Liver (tissue), 9 donors: ENCODE results near the gene ERC1. TPM values are rescaled to one million over a fixed set of nuclear protein-coding genes. Genes with fewer than 3 reads are reported as not detected.

ENCODE experiments used
- DNase-seq: peaks from one replicate; pipeline ENCODE4 v3.0.0-alpha.2; 2017; ENCODE audit warnings: low spot score
- H3K27ac ChIP-seq, 2 donors: one replicate each; pipeline ENCODE4 v1.7.0; 2013; ENCODE audit warnings: inconsistent platforms in 2 of 2, low read length in 2 of 2, control low read depth in 1 of 2, low read depth in 1 of 2, mild to moderate bottlenecking in 1 of 2
- H3K27me3 ChIP-seq, 4 donors: one replicate each; pipeline versions ENCODE4 v1.6.1 to v1.7.0; 2013; ENCODE audit warnings: low read length in 3 of 4, inconsistent platforms in 1 of 4, mild to moderate bottlenecking in 1 of 4, moderate library complexity in 1 of 4; ENCODE audit not compliant: control insufficient read depth in 4 of 4, insufficient read depth in 4 of 4
- H3K36me3 ChIP-seq, 4 donors: one replicate each; pipeline versions ENCODE4 v1.6.1 to v1.7.0; 2013; ENCODE audit warnings: low read length in 3 of 4, mild to moderate bottlenecking in 3 of 4, low read depth in 1 of 4, moderate library complexity in 1 of 4; ENCODE audit not compliant: control insufficient read depth in 4 of 4, insufficient read depth in 3 of 4
- H3K4me1 ChIP-seq, 4 donors: one replicate each; pipeline versions ENCODE4 v1.6.1 to v1.7.0; 2013; ENCODE audit warnings: low read length in 3 of 4, mild to moderate bottlenecking in 3 of 4, moderate library complexity in 1 of 4; ENCODE audit not compliant: control insufficient read depth in 4 of 4, insufficient read depth in 4 of 4
- H3K4me3 ChIP-seq, 3 donors: one replicate each; pipeline versions ENCODE4 v1.6.1 to v1.7.0; 2013; ENCODE audit warnings: low read length in 3 of 3, control low read depth in 1 of 3, low read depth in 1 of 3, mild to moderate bottlenecking in 1 of 3
- H3K9ac ChIP-seq, 2 donors: one replicate each; pipeline ENCODE4 v1.7.0; 2013; ENCODE audit warnings: low read length in 2 of 2, mild to moderate bottlenecking in 2 of 2, moderate library complexity in 2 of 2, control low read depth in 1 of 2, low read depth in 1 of 2
- H3K9me3 ChIP-seq, 4 donors: one replicate each; pipeline versions ENCODE4 v1.6.1 to v1.7.0; 2013; ENCODE audit warnings: low read length in 3 of 4; ENCODE audit not compliant: control insufficient read depth in 4 of 4
- EGR1 ChIP-seq, 2 donors: IDR thresholded peaks; 2 replicates each; pipeline ENCODE4 v1.6.1; 2016 to 2018; ENCODE audit warnings: antibody characterized with exemption in 2 of 2, low read depth in 2 of 2
- FOXA1 ChIP-seq: IDR thresholded peaks from 2 replicates; pipeline ENCODE4 v1.6.1; 2016; ENCODE audit warnings: antibody characterized with exemption
- GABPA ChIP-seq, 2 donors: IDR thresholded peaks in 1 of 2; conservative IDR thresholded peaks in 1 of 2; 2 replicates each; pipeline ENCODE4 v1.6.1; 2016; ENCODE audit warnings: antibody characterized with exemption in 2 of 2, mild to moderate bottlenecking in 1 of 2, moderate library complexity in 1 of 2
- HNF4A ChIP-seq, 2 donors: conservative IDR thresholded peaks; 2 replicates each; pipeline ENCODE4 v1.6.1; 2016; ENCODE audit warnings: antibody characterized with exemption in 2 of 2, mild to moderate bottlenecking in 2 of 2
- HNF4G ChIP-seq: IDR thresholded peaks from 2 replicates; pipeline ENCODE4 v1.6.1; 2016; ENCODE audit warnings: antibody characterized with exemption
- JUND ChIP-seq, 2 donors: IDR thresholded peaks; 2 replicates each; pipeline ENCODE4 v1.6.1; 2016; ENCODE audit warnings: antibody characterized with exemption in 2 of 2
- NR2F2 ChIP-seq: IDR thresholded peaks from 2 replicates; pipeline ENCODE4 v1.6.1; 2016; ENCODE audit warnings: antibody characterized with exemption
- RAD21 ChIP-seq, 2 donors: IDR thresholded peaks; 2 replicates each; pipeline ENCODE4 v1.6.1; 2016; ENCODE audit warnings: antibody characterized with exemption in 2 of 2, mild to moderate bottlenecking in 2 of 2
- SP1 ChIP-seq: IDR thresholded peaks from 2 replicates; pipeline ENCODE4 v1.6.1; 2018; ENCODE audit warnings: antibody characterized with exemption, mild to moderate bottlenecking
- TAF1 ChIP-seq: conservative IDR thresholded peaks from 2 replicates; pipeline ENCODE4 v1.6.1; 2016; ENCODE audit warnings: antibody characterized with exemption, mild to moderate bottlenecking
- WGBS: extraction: QIAGEN DNeasy Blood & Tissue Kit; methylation state at CpG from one replicate; pipeline ENCODE4 v1.1.7; 2013; 5-methylcytosine and 5-hydroxymethylcytosine counted together
- polyA plus RNA-seq, 2 donors: library from polyadenylated mRNA; stranded (reverse) in 1 of 2; unstranded in 1 of 2; fragments of 200-250 nt in 1 of 2; fragments of >200 nt in 1 of 2; fragmentation: Nextera tagmentation in 1 of 2; extraction: Ambion mirVana in 1 of 2; gene quantifications; one replicate each; pipeline versions ENCODE4 v1.2.1 to v1.2.3, GENCODE V29; 2013 to 2015
- total RNA-seq, 2 donors: library from RNA; depleted of rRNA; stranded (reverse); fragments of >200 nt; gene quantifications; one replicate each; pipeline ENCODE4 v1.2.3, GENCODE V29; 2014
- TF ChIP-seq, protein P1 (sequence below): IDR thresholded peaks from 2 replicates; pipeline ENCODE4 v1.6.1; 2016; ENCODE audit warnings: antibody characterized with exemption, mild to moderate bottlenecking
- TF ChIP-seq, protein P2 (sequence below): IDR thresholded peaks from 2 replicates; pipeline ENCODE4 v1.6.1; 2016; ENCODE audit warnings: antibody characterized with exemption
- TF ChIP-seq, protein P3 (sequence below): IDR thresholded peaks from 2 replicates; pipeline ENCODE4 v1.6.1; 2016; ENCODE audit warnings: antibody characterized with exemption
- TF ChIP-seq, protein P4 (sequence below): fragments of 150-350 bp; IDR thresholded peaks from 2 replicates; pipeline ENCODE4 v1.5.1; 2017; ENCODE audit warnings: improper control_type of control experiment, low read depth, low read length; ENCODE audit not compliant: missing input control
- donor health status: healthy.
- donor health status: healthy.
- donor health status: healthy.
- donor health status: healthy.
- donor health status: healthy.

The ERC1 gene
- total and polyA plus RNA-seq, 4 donors, result 6.2 to 50.2 (median 10.3) TPM

DNA sequence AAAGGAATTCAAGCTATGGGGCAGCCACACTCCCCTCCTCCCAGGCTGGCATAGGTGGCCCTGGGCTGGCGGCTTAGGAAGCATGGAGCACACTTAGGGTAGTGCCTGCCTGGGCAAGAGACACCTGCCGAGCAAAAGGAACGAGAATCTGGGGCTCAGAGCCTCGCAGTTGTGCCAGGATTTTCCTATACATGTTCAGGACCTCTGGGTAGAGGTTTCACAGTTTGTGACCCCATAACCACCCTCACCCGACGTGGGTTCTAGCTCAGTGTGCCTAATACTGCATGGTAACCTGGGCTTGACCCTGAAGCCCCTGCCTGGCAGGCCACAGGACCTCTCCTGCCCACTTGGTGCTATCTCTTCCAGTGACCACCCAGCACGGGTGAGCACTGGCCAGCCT, 503.8 kb downstream of the ERC1 start (continued):
- TF ChIP-seq JUND (IDR thresholded peaks at IDR 0.05), result no peak
- TF ChIP-seq GABPA (IDR thresholded peaks at IDR 0.05 in 1 of 2, conservative IDR thresholded peaks at IDR 0.05 in 1 of 2), result no peak

DNA sequence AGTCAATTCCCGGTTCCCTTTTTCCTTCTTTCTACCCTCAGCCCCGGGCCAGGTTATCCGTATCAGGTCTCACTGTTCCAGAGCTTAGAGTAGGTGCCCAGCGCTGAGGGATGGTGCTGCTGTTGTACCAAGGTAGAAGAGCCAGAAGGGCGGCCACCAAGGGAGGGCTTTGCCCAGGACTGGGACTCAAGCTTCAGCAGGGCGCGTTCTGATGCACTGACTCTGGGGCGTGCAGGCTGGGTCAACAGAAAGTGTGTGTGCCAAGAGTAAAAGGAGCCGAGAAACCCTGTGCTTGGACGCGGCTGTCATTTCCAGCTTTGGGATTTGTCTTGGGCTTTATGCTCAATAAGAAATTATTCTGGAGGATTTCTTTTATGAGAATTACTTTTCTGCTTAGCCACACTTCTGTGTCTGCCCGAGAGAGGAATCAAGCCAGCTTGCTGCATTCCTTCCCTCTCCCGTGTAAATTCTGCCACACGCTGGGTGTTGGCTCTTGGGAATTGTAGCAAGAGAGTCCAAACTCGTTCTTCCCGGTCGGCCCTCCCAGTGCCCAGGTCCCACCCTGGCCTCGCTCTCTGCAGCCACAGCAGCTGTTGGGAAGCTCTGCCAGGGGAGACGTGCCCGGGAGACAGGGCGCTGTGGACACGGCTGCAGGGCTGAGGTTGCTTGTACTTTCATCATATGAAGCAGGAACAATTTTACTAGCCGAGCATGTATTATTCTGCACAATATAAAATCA, 505.3 kb downstream of the ERC1 start:
- Histone ChIP-seq H3K36me3 (peaks cover 0 to 4% (median 1%) of the 10 kb centered on the region in 4 donors), H3K4me1 (no peaks in the 10 kb centered on the region), H3K4me3 (no peak overlapping the region), H3K9ac (no peak overlapping the region), H3K27me3 (no peaks in the 10 kb centered on the region), H3K9me3 (no peaks in the 10 kb centered on the region), H3K27ac (no peak overlapping the region)
- DNase-seq, result no peak
- 74% methylated on average over 23 of the region's 23 CpGs for WGBS
- TF ChIP-seq NR2F2, result no peak
- no peak for TF ChIP-seq HNF4G
- no peak for TF ChIP-seq HNF4A (conservative IDR thresholded peaks at IDR 0.05)
- TF ChIP-seq, protein P1, sequence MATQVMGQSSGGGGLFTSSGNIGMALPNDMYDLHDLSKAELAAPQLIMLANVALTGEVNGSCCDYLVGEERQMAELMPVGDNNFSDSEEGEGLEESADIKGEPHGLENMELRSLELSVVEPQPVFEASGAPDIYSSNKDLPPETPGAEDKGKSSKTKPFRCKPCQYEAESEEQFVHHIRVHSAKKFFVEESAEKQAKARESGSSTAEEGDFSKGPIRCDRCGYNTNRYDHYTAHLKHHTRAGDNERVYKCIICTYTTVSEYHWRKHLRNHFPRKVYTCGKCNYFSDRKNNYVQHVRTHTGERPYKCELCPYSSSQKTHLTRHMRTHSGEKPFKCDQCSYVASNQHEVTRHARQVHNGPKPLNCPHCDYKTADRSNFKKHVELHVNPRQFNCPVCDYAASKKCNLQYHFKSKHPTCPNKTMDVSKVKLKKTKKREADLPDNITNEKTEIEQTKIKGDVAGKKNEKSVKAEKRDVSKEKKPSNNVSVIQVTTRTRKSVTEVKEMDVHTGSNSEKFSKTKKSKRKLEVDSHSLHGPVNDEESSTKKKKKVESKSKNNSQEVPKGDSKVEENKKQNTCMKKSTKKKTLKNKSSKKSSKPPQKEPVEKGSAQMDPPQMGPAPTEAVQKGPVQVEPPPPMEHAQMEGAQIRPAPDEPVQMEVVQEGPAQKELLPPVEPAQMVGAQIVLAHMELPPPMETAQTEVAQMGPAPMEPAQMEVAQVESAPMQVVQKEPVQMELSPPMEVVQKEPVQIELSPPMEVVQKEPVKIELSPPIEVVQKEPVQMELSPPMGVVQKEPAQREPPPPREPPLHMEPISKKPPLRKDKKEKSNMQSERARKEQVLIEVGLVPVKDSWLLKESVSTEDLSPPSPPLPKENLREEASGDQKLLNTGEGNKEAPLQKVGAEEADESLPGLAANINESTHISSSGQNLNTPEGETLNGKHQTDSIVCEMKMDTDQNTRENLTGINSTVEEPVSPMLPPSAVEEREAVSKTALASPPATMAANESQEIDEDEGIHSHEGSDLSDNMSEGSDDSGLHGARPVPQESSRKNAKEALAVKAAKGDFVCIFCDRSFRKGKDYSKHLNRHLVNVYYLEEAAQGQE, result no peak
- TF ChIP-seq, protein P2, sequence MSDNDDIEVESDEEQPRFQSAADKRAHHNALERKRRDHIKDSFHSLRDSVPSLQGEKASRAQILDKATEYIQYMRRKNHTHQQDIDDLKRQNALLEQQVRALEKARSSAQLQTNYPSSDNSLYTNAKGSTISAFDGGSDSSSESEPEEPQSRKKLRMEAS, result no peak
- TF ChIP-seq FOXA1, result no peak
- no peak for TF ChIP-seq RAD21 (IDR thresholded peaks at IDR 0.05)
- no peak for TF ChIP-seq SP1

DNA sequence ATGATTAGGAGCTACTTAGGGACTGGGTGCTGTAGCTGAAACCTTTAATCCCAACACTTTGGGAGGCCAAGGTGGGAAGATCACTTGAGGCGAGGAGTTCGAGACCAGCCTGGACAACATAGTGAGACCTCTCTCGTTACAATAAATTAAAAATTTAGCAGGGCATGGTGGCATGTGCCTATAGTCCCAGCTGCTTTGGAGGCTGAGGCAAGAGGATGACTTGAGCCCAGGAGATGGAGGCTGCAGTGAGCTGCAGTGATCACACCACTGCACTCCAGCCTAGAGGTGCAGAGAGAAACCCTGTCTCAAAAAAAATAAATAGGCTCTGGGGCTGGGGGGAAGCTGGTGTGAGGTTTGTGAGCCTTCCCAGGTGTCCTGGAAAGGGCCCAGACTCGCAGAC, 506.1 kb downstream of the ERC1 start:
- no peaks in the 10 kb centered on the region for H3K4me1 ChIP-seq
- no peaks in the 10 kb centered on the region for H3K36me3 ChIP-seq
- H3K27me3 ChIP-seq, result no peaks in the 10 kb centered on the region
- no peaks in the 10 kb centered on the region for H3K9me3 ChIP-seq
- no peak overlapping the region for H3K9ac ChIP-seq
- 96% methylated on average over 4 of the region's 4 CpGs for WGBS
- no peak overlapping the region for H3K4me3 ChIP-seq
- no peak for DNase-seq
- TF ChIP-seq FOXA1 (no peak), TAF1 (no peak), RAD21 (IDR thresholded peaks at IDR 0.05) (no peak), HNF4G (no peak)
- H3K27ac ChIP-seq, result no peak overlapping the region

DNA sequence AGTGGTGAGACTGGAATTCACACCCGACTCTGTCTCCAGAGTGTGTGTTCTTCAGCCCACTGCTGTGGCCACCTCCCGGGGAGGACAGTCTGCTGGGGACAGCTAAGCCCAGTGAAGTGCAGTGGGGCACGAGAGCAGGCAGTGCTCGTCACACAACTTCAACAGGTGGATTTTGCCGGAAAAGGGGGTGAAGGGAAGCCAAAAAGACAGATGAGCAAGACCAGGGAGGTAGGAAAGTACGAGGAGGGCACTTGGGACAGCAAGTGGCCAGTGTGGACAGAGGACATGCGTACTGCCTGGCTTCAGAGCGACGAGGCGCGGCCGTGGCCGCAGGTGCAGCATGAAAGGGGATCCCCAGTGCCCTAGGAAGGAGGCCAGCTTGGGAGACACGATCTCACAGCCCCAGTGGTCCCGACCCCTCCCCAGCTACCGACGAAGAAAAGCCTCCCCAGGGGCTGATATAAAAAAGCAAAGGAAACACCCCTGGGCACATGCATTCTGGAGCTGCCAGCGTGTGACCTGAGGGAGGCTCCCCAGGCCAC, 507.2 kb downstream of the ERC1 start:
- Histone ChIP-seq H3K9me3 (no peaks in the 10 kb centered on the region), H3K27me3 (no peaks in the 10 kb centered on the region), H3K4me1 (no peaks in the 10 kb centered on the region), H3K27ac (no peak overlapping the region), H3K36me3 (no peaks in the 10 kb centered on the region), H3K9ac (no peak overlapping the region), H3K4me3 (no peak overlapping the region)
- DNase-seq, result no peak
- 93% methylated on average over 18 of the region's 18 CpGs for WGBS
- TF ChIP-seq HNF4A (conservative IDR thresholded peaks at IDR 0.05) (no peak), SP1 (no peak), EGR1 (IDR thresholded peaks at IDR 0.05; ENCODE audit: low read depth in 2 of 2) (no peak), NR2F2 (no peak), RAD21 (IDR thresholded peaks at IDR 0.05) (no peak), JUND (IDR thresholded peaks at IDR 0.05) (no peak), FOXA1 (no peak), TAF1 (no peak), GABPA (IDR thresholded peaks at IDR 0.05 in 1 of 2, conservative IDR thresholded peaks at IDR 0.05 in 1 of 2) (no peak)
- TF ChIP-seq, protein P3, sequence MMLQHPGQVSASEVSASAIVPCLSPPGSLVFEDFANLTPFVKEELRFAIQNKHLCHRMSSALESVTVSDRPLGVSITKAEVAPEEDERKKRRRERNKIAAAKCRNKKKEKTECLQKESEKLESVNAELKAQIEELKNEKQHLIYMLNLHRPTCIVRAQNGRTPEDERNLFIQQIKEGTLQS, result no peak
- TF ChIP-seq, protein P1, result no peak
- TF ChIP-seq, protein P4, sequence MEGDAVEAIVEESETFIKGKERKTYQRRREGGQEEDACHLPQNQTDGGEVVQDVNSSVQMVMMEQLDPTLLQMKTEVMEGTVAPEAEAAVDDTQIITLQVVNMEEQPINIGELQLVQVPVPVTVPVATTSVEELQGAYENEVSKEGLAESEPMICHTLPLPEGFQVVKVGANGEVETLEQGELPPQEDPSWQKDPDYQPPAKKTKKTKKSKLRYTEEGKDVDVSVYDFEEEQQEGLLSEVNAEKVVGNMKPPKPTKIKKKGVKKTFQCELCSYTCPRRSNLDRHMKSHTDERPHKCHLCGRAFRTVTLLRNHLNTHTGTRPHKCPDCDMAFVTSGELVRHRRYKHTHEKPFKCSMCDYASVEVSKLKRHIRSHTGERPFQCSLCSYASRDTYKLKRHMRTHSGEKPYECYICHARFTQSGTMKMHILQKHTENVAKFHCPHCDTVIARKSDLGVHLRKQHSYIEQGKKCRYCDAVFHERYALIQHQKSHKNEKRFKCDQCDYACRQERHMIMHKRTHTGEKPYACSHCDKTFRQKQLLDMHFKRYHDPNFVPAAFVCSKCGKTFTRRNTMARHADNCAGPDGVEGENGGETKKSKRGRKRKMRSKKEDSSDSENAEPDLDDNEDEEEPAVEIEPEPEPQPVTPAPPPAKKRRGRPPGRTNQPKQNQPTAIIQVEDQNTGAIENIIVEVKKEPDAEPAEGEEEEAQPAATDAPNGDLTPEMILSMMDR, result no peak
